Activated CD8-positive, alpha-beta T cell treated with anti-CD3 and anti-CD28 coated beads for 36 hours (primary cell): ENCODE data around the gene AFAP1L1. TPM values are rescaled to one million over a fixed set of nuclear protein-coding genes. Genes with fewer than 3 reads are reported as not detected.

ENCODE experiments used
- ATAC-seq: fragments of 200-7000 bp; cut with Tn5 transposase; one replicate; pipeline ENCODE4 v1.10.0; 2021; ENCODE audit warnings: mild to moderate bottlenecking, moderate library complexity
- CTCF ChIA-PET: fragments of 350-600 bp; sonication (Branson Sonifier 250); formaldehyde crosslinking; loops from one replicate; lab custom pipeline; 2021; ENCODE audit warnings: antibody characterized with exemption; lab: Charles Lee
- POLR2A ChIA-PET: fragments of 350-600 bp; sonication (Branson Sonifier 250); formaldehyde crosslinking; loops from one replicate; lab custom pipeline; 2021; ENCODE audit warnings: antibody characterized with exemption; lab: Charles Lee
- DNase-seq: peaks from one replicate; pipeline ENCODE4 v3.0.0-alpha.2; 2020
- H3K27ac Mint-ChIP-seq: one replicate; pipeline ENCODE4 v1.8.0; 2021; ENCODE audit warnings: mild to moderate bottlenecking, mixed read lengths
- H3K27me3 Mint-ChIP-seq: one replicate; pipeline ENCODE4 v1.8.0; 2021; ENCODE audit warnings: mixed read lengths
- H3K36me3 Mint-ChIP-seq: one replicate; pipeline ENCODE4 v1.8.0; 2021; ENCODE audit warnings: low read depth, mixed read lengths
- H3K4me1 Mint-ChIP-seq: one replicate; pipeline ENCODE4 v1.8.0; 2021; ENCODE audit warnings: low read depth, mixed read lengths
- H3K4me3 Mint-ChIP-seq: one replicate; pipeline ENCODE4 v1.8.0; 2021; ENCODE audit warnings: mild to moderate bottlenecking, moderate library complexity, mixed read lengths
- H3K9me3 Mint-ChIP-seq: one replicate; pipeline ENCODE4 v1.8.0; 2021; ENCODE audit warnings: mixed read lengths
- CTCF ChIP-seq: fragments of 200-600 bp; IDR thresholded peaks from one replicate; pipeline ENCODE4 v1.8.0; 2022; ENCODE audit warnings: antibody characterized with exemption, mild to moderate bottlenecking
- intact Hi-C: fragments of 100-400 bp; cut with micrococcal nuclease; formaldehyde crosslinking; loops from one replicate; pipeline ENCODE4 v1.10.0; 2022
- total RNA-seq, 2 experiments: library from RNA; stranded (reverse); gene quantifications; one replicate each; pipeline ENCODE4 v1.2.3, GENCODE V29; 2021

The AFAP1L1 gene
- total RNA-seq, 2 experiments from 2014 or later, result 1.3 to 1.6 TPM

GRCh38 chr5:149319174-149319573 lies 47.5 kb downstream of the AFAP1L1 start:
- no peaks in the 10 kb centered on the region for H3K9me3 Mint-ChIP-seq
- intact Hi-C loops, result loop anchor here (10.0 kb wide), 1 partner anchor 116 kb away; no protein-coding TSS in a partner anchor
- no peaks in the 10 kb centered on the region for H3K4me1 Mint-ChIP-seq
- H3K27ac Mint-ChIP-seq, result no peak overlapping the region
- H3K27me3 Mint-ChIP-seq, result no peaks in the 10 kb centered on the region
- no peaks in the 10 kb centered on the region for H3K36me3 Mint-ChIP-seq
- DNase-seq (no peak), ATAC-seq (no peak)
- TF ChIP-seq CTCF, result no peak
- ChIA-PET CTCF (interaction anchor here (0.8 to 10.1 kb wide), 5 partner anchors 13 to 123 kb away, joined by 3 to 145 read pairs (median 4); no protein-coding TSS in a partner anchor), POLR2A (no interaction called here)
- H3K4me3 Mint-ChIP-seq, result no peak overlapping the region

GRCh38 chr5:149320791-149321330 lies 49.2 kb downstream of the AFAP1L1 start:
- Mint-ChIP-seq H3K27ac (no peak overlapping the region), H3K9me3 (no peaks in the 10 kb centered on the region), H3K4me1 (no peaks in the 10 kb centered on the region), H3K27me3 (no peaks in the 10 kb centered on the region), H3K4me3 (no peak overlapping the region), H3K36me3 (no peaks in the 10 kb centered on the region)
- CTCF ChIA-PET, result interaction anchor here (1.3 to 10.1 kb wide), 5 partner anchors 14 to 61 kb away, joined by 3 to 145 read pairs (median 7); no protein-coding TSS in a partner anchor
- DNase-seq (no peak), ATAC-seq (no peak)
- POLR2A ChIA-PET, result no interaction called here
- intact Hi-C loops, result no loop called here
- no peak for TF ChIP-seq CTCF

- CTCF ChIA-PET, result interaction anchor here (10.1 kb wide), 1 partner anchor 48 kb away, joined by 145 read pairs; no protein-coding TSS in a partner anchor
These were observed 50.9 kb downstream of the AFAP1L1 start for GRCh38 chr5:149322518-149322917.

GRCh38 chr5:149323210-149323609 lies 51.6 kb downstream of the AFAP1L1 start:
- H3K9me3 Mint-ChIP-seq, result no peaks in the 10 kb centered on the region
- no peaks in the 10 kb centered on the region for H3K36me3 Mint-ChIP-seq
- H3K27me3 Mint-ChIP-seq, result no peaks in the 10 kb centered on the region
- no peaks in the 10 kb centered on the region for H3K4me1 Mint-ChIP-seq
- DNase-seq (no peak), ATAC-seq (no peak)
- no peak overlapping the region for H3K4me3 Mint-ChIP-seq
- POLR2A ChIA-PET, result no interaction called here
- H3K27ac Mint-ChIP-seq, result no peak overlapping the region
- TF ChIP-seq CTCF, result no peak
- intact Hi-C loops, result no loop called here
- CTCF ChIA-PET, result interaction anchor here (1.0 to 10.1 kb wide), 3 partner anchors 18 to 181 kb away, joined by 3 to 145 read pairs (median 3); partner anchors contain the start of gene ABLIM3

More at GRCh38 chr5:149322518-149322917, 50.9 kb downstream of the AFAP1L1 start:
- Mint-ChIP-seq H3K9me3 (no peaks in the 10 kb centered on the region), H3K27me3 (no peaks in the 10 kb centered on the region), H3K27ac (no peak overlapping the region), H3K4me3 (no peak overlapping the region), H3K4me1 (no peaks in the 10 kb centered on the region), H3K36me3 (no peaks in the 10 kb centered on the region)
- no peak for TF ChIP-seq CTCF
- intact Hi-C loops, result no loop called here
- no peak for ATAC-seq
- POLR2A ChIA-PET, result no interaction called here
- no peak for DNase-seq

GRCh38 chr5:149323621-149324205 lies 52.1 kb downstream of the AFAP1L1 start:
- no peak for TF ChIP-seq CTCF
- intact Hi-C loops, result no loop called here
- no peaks in the 10 kb centered on the region for H3K27me3 Mint-ChIP-seq
- H3K9me3 Mint-ChIP-seq, result no peaks in the 10 kb centered on the region
- no peak overlapping the region for H3K27ac Mint-ChIP-seq
- ChIA-PET POLR2A (no interaction called here), CTCF (interaction anchor here (1.0 to 10.1 kb wide), 5 partner anchors 9 to 182 kb away, joined by 3 to 145 read pairs (median 3); partner anchors contain the start of gene ABLIM3)
- H3K4me1 Mint-ChIP-seq, result no peaks in the 10 kb centered on the region
- DNase-seq, result no peak
- no peaks in the 10 kb centered on the region for H3K36me3 Mint-ChIP-seq
- ATAC-seq, result no peak
- H3K4me3 Mint-ChIP-seq, result no peak overlapping the region
